ENCODE results near the gene ZC2HC1C. TPM values are rescaled to one million over a fixed set of nuclear protein-coding genes. Genes with fewer than 3 reads are reported as not detected.

Gene ZC2HC1C
- total RNA-seq, 6 experiments from 2014 or later, result 0.43 to 1.4 (median 1.1) TPM

DNA sequence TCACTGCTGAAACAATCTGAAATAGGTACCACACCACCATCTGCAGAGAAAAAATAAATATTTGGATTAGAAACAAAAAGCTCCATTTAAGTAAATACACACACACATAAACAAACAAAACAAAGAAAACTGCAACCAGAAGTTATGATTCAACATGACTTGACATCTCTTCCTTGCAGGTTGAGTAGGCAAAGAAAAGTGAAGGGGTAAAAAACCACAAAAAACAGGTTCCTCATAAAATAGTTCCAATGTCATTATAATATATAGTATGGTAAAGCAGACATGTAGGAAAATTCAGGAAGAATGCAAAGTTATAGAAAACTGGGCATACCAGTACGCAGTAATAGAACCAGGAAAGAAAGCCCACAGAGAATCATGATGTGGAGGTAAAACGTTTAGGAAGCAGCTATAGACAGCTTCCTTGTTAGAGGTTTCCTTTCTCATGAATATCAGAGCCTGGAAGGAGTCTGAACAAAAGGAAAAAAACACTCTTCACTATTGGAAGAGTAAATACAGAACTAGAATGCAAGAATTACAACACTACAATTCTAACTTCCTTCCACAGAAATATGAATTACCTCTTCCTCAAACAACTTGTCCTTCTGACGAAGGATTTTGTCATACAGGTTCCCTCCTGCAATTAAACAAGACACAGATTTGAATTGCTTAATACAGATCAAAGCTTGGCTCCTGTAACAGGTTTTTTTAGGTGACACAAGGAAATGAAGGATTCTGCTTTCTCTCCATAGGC is 51.3 kb downstream of the ZC2HC1C start:
- H3K36me3 Mint-ChIP-seq (ENCODE audit: low read depth), result peaks cover 27% of the 10 kb centered on the region
- H3K4me3 Mint-ChIP-seq, result no peak overlapping the region
- peaks cover 45% of the 10 kb centered on the region for H3K4me1 Mint-ChIP-seq (ENCODE audit: low read depth)
- TF ChIP-seq, protein P1, sequence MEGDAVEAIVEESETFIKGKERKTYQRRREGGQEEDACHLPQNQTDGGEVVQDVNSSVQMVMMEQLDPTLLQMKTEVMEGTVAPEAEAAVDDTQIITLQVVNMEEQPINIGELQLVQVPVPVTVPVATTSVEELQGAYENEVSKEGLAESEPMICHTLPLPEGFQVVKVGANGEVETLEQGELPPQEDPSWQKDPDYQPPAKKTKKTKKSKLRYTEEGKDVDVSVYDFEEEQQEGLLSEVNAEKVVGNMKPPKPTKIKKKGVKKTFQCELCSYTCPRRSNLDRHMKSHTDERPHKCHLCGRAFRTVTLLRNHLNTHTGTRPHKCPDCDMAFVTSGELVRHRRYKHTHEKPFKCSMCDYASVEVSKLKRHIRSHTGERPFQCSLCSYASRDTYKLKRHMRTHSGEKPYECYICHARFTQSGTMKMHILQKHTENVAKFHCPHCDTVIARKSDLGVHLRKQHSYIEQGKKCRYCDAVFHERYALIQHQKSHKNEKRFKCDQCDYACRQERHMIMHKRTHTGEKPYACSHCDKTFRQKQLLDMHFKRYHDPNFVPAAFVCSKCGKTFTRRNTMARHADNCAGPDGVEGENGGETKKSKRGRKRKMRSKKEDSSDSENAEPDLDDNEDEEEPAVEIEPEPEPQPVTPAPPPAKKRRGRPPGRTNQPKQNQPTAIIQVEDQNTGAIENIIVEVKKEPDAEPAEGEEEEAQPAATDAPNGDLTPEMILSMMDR (IDR thresholded peaks at IDR 0.05), result no peak
- H3K27me3 Mint-ChIP-seq (ENCODE audit: insufficient read depth), result 0 out of 2 replicates have a peak, but pooled peaks cover 1% of the 10 kb centered on the region
- no peaks in the 10 kb centered on the region for H3K9me3 Mint-ChIP-seq
- H3K27ac Mint-ChIP-seq, result no peak overlapping the region; the same call in 1 of the 2 replicates
- no peak for DNase-seq

DNA sequence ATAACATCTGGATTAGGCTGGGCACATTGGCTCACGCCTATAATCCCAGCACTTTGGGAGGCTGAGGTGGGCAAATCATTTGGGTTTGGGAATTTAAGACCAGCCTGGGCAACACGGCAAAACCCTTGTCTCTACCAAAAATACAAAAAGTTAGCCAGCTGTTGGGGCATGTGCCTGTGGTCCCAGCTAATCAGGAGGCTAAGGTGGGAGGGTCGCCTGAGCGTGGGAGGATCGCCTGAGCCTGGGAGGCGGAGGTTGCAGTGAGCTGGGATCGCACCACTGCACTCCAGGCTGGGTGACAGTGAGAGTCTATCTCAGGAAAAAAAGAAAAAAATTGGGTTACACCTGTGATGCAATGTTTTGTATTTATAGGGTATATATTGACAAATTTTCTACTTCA is 52.1 kb downstream of the ZC2HC1C start:
- H3K36me3 Mint-ChIP-seq (ENCODE audit: low read depth), result peaks cover 32% of the 10 kb centered on the region
- DNase-seq, result no peak
- no peak overlapping the region for H3K27ac Mint-ChIP-seq
- TF ChIP-seq, protein P1 (IDR thresholded peaks at IDR 0.05), result no peak
- H3K27me3 Mint-ChIP-seq (ENCODE audit: insufficient read depth), result no peaks in the 10 kb centered on the region
- no peaks in the 10 kb centered on the region for H3K9me3 Mint-ChIP-seq
- no peak overlapping the region for H3K4me3 Mint-ChIP-seq
- peaks cover 51% of the 10 kb centered on the region for H3K4me1 Mint-ChIP-seq (ENCODE audit: low read depth)

DNA sequence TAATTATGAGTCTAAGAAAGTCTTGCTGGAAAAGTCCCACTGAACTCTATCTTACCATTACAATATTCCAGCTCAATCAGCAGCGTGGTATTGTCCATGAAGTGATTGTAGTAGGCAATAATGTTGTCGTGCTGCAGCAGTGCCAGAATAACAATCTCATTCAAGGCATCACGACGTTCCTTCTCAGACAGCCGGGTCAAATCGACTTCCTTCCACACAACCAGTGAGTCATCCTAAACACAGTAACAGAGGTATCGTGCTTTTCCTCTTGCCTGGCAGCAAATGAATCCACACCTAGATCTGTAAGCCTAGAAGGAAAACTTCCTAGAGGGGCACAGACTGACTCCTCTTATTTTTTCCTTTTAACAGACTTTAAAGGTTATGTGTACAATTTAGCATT is 54.5 kb downstream of the ZC2HC1C start:
- TF ChIP-seq, protein P1 (IDR thresholded peaks at IDR 0.05), result no peak
- Mint-ChIP-seq H3K4me1 (ENCODE audit: low read depth) (peaks cover 63% of the 10 kb centered on the region), H3K4me3 (peak overlapping the region; percentile 61), H3K9me3 (no peaks in the 10 kb centered on the region), H3K36me3 (ENCODE audit: low read depth) (peaks cover 27% of the 10 kb centered on the region), H3K27ac (peak overlapping the region; percentile 71), H3K27me3 (ENCODE audit: insufficient read depth) (no peaks in the 10 kb centered on the region)
- peak; percentile 71 for DNase-seq

DNA sequence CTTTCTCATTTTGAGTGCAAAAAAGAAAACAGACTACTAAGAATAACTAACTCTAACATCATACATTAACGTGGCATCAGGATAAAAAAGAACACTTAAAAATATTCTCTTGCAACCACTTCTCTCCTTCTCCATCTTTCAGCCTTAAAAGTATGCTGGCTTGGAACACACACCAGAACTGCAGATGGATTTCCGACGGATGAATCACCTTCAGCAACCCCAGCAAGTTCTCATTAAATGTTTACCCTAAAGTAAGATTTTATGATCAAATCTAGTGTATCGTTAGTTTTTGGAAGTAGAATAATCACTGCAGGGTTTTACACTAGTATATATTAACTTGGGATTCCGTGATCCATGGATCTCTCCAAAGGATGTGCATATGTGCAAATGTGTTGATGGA is 56.2 kb downstream of the ZC2HC1C start:
- peaks cover 17% of the 10 kb centered on the region for H3K36me3 Mint-ChIP-seq (ENCODE audit: low read depth)
- TF ChIP-seq, protein P1 (IDR thresholded peaks at IDR 0.05), result no peak
- no peaks in the 10 kb centered on the region for H3K27me3 Mint-ChIP-seq (ENCODE audit: insufficient read depth)
- H3K4me3 Mint-ChIP-seq, result peak overlapping the region; percentile 93
- peak; percentile 82 for DNase-seq
- peak overlapping the region; percentile 97 for H3K27ac Mint-ChIP-seq
- H3K9me3 Mint-ChIP-seq, result no peaks in the 10 kb centered on the region
- peaks cover 48% of the 10 kb centered on the region for H3K4me1 Mint-ChIP-seq (ENCODE audit: low read depth)

DNA sequence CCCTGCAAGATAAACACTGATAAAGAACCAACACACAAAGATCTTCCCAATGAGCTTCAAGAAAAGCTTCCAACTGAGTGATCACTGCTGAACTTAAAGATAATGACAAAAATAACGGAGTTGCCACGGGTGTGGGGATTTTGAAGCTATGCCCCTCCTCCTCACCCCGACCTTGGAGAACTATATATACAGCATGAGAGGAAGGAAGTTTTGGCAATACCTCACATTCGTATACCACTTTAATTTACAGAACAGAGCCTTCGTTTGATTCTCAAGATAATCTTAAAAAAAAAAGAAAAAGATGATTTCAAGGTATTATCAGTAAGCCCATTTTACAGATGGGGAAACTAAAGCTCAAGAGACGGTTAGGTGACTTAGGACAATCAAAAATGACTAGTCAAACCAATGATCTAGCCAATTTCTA is 56.7 kb downstream of the ZC2HC1C start:
- peaks cover 14% of the 10 kb centered on the region for H3K36me3 Mint-ChIP-seq (ENCODE audit: low read depth)
- peaks cover 48% of the 10 kb centered on the region for H3K4me1 Mint-ChIP-seq (ENCODE audit: low read depth)
- DNase-seq, result no peak
- no peaks in the 10 kb centered on the region for H3K9me3 Mint-ChIP-seq
- H3K27ac Mint-ChIP-seq, result peak overlapping the region; percentile 97
- TF ChIP-seq, protein P1 (IDR thresholded peaks at IDR 0.05), result no peak
- peak overlapping the region; percentile 93 for H3K4me3 Mint-ChIP-seq
- no peaks in the 10 kb centered on the region for H3K27me3 Mint-ChIP-seq (ENCODE audit: insufficient read depth)
